ENCODE measurements around the gene CD72.

CD72 gene, protein sequence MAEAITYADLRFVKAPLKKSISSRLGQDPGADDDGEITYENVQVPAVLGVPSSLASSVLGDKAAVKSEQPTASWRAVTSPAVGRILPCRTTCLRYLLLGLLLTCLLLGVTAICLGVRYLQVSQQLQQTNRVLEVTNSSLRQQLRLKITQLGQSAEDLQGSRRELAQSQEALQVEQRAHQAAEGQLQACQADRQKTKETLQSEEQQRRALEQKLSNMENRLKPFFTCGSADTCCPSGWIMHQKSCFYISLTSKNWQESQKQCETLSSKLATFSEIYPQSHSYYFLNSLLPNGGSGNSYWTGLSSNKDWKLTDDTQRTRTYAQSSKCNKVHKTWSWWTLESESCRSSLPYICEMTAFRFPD

DNA sequence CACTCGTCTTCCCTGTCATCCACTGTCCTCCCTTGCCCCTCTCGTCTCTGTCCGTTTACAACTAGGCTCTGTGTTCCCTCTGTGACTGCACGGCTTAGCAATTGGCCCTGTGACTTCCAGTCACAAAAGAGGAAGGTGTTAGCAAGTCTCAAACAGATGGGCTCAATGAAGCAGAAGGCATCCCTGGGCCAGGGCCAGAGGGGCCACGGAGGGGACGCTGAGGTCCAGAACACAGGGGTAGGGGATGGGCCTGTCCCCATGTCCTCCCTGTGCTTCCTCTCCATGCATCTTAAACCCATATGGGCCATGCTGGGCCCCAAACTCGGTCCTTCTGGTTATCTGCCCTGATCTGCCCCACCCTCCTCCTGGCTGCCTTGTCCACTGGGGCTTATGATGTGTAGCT lies at the start of gene CD72:
Gene CD72, minus strand, starts transcription at position 89 of the 403 bp plus-strand sequence. CDS start 110 bp downstream, outside the sequence.
- DNase-seq (ENCODE audit: extremely low read depth, low read depth), result no peak
- peak within 1 kb of the TSS; percentile 13; the same call in 1 of the 2 replicates for H3K4me3 ChIP-seq (replicated peaks; ENCODE audit: low read depth, low read length)
- TF ChIP-seq, protein P1, sequence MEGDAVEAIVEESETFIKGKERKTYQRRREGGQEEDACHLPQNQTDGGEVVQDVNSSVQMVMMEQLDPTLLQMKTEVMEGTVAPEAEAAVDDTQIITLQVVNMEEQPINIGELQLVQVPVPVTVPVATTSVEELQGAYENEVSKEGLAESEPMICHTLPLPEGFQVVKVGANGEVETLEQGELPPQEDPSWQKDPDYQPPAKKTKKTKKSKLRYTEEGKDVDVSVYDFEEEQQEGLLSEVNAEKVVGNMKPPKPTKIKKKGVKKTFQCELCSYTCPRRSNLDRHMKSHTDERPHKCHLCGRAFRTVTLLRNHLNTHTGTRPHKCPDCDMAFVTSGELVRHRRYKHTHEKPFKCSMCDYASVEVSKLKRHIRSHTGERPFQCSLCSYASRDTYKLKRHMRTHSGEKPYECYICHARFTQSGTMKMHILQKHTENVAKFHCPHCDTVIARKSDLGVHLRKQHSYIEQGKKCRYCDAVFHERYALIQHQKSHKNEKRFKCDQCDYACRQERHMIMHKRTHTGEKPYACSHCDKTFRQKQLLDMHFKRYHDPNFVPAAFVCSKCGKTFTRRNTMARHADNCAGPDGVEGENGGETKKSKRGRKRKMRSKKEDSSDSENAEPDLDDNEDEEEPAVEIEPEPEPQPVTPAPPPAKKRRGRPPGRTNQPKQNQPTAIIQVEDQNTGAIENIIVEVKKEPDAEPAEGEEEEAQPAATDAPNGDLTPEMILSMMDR (IDR thresholded peaks at IDR 0.05; ENCODE audit: low read depth, low read length, missing control alignments), result no peak

DNA sequence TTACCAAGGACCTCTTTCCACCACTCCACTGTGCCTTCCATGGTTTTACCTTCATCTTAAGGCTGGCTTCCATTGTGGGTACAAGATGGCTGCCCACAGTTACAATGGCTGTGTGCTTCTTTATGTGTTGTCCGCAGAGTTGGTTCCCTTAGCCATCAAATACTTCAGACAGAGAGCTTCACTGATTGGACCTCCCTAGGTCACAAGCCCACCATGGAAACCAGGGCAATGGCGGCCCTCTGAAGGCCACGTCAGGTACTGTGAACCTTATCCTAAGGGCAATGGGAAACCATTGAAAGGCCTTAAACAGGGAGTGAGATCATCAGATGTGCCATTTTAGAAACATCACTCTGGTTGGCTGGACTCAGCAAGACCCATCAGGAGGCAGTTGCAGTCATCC lies 49.7 kb upstream of the CD72 start:
- no peak for DNase-seq (ENCODE audit: extremely low read depth, low read depth)
- H3K4me3 ChIP-seq (replicated peaks; ENCODE audit: low read depth, low read length), result no peak overlapping the region
- TF ChIP-seq, protein P1 (IDR thresholded peaks at IDR 0.05; ENCODE audit: low read depth, low read length, missing control alignments), result no peak

DNA sequence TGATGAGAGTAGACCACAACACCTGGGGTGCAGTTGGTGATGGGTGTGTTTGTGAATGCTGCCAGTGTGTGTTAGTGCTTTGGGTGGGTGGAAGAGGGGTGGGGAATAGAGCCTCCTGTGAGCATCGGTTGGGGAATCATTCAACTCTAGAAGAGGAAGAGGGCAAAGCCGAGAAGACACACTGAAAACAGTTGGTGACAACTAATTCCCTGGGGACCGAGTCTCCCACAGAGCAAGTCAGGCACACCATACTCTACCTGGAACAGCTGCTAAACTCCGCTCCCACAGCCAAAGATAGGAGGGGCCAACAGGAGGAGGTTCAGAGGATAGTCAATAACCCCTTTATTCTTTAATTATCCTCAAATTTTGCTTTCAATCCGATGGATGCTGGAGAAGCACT lies 48.3 kb upstream of the CD72 start:
- no peak overlapping the region for H3K4me3 ChIP-seq (replicated peaks; ENCODE audit: low read depth, low read length)
- DNase-seq (ENCODE audit: extremely low read depth, low read depth), result no peak
- TF ChIP-seq, protein P1 (IDR thresholded peaks at IDR 0.05; ENCODE audit: low read depth, low read length, missing control alignments), result no peak

DNA sequence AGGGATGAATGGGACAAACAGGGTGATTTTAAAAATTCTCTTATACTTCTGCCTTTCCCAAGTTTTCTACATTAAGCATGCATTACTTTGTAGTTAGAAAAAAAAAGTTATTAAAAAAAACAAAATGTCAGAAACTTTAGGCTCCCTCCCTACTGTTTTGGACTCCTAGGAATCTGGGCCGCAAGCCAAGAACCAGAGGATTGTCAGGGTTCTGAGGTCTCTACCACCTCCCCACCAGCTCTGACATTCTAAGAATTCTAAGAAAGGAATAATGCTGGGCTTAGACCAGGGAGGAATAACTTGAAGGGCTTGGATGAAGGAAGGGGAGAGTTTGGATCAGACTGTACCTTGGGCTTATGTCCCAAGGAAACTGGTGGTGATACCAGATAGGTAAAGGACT lies 47.8 kb upstream of the CD72 start:
- H3K4me3 ChIP-seq (replicated peaks; ENCODE audit: low read depth, low read length), result no peak overlapping the region
- no peak for DNase-seq (ENCODE audit: extremely low read depth, low read depth)
- TF ChIP-seq, protein P1 (IDR thresholded peaks at IDR 0.05; ENCODE audit: low read depth, low read length, missing control alignments), result no peak

DNA sequence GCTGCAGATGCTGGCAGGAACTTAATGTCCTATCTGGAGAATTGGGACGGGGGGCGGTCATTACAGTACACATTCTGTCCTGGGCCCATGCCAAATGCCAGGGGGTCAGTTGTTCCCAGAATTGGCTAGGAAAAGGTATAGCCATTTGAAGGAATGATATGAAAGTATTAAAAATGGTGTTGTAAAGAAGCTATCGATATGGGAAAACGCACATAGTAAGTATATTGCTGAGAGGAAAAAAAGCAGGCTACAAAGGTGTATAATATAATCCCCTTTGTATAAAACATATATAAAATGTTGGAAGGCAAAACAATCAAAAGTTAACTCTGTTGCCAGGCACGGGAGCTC lies 47.2 kb upstream of the CD72 start:
- TF ChIP-seq, protein P1 (IDR thresholded peaks at IDR 0.05; ENCODE audit: low read depth, low read length, missing control alignments), result no peak

DNA sequence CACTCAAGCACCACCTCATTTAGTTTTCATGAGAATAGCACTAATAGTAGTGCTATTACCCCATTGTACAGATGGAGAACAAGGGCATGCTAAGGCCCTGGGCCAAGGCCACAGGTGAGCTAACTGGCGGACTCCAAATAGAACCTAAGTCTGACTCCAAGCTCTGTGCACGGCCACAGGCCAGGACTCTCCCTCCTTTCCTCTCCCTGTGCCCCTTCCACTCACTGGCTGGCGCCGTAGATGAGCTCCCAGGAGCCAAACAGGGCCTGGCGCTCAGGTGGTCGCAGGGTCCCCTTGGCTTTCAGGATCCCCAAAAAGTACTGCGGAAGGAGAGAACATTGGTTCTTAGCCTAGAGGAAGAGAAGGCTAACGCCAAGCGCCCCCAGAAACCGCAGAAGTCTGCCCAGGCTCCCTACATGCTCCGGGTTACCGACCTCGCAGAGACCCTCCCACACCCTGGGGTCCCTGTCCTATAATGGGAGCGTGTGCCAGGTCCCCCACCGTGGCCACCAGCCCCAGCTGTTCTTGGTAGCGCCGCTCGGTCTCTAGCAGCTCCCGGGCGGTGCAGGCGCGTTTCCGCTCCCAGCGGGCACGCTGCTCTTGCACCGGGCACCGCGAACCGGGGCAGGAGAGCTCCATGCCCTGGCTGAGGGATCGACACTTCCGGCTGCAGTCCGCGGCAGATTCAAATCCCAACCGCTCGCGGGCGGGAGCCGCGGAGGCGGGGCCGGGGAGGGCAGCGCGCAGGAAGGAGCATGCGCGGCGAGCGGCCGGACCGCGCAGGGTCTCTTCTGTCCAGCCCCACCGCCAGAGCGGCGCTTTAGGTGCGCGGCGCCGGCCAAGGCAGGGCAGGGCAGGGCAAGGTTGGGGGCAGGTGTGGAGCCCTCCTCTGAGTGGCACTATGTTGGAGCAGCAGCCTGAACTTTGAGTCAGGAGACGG lies 46.6 kb upstream of the CD72 start, which contains the start of gene ARHGEF39:
Gene ARHGEF39, minus strand, starts transcription at position 665 of the 940 bp plus-strand sequence. Its CDS starts 26 bp downstream, at position 639.
- peak within 1 kb of the TSS; percentile 71 for H3K4me3 ChIP-seq (replicated peaks; ENCODE audit: low read depth, low read length)
- no peak for DNase-seq (ENCODE audit: extremely low read depth, low read depth)
- TF ChIP-seq, protein P1 (IDR thresholded peaks at IDR 0.05; ENCODE audit: low read depth, low read length, missing control alignments), result peak; percentile 19

More for the DNA sequence above, 47.2 kb upstream of the CD72 start:
- DNase-seq (ENCODE audit: extremely low read depth, low read depth), result no peak
- peak overlapping the region; percentile 71 for H3K4me3 ChIP-seq (replicated peaks; ENCODE audit: low read depth, low read length)

Measured in HFF-Myc (cell line).